GM19463 (cell line): ENCODE data around the gene TMEM176B.
"Not testable (repeated sequence)": the region's sequence is repeated elsewhere in the genome, so short reads cannot be mapped to it uniquely, and the experiment has no call there.

Source experiments
- ATAC-seq: cut with Tn5 transposase; IDR thresholded peaks from one replicate; pipeline ENCODE4 v1.9.1; 2021; ENCODE audit warnings: mild to moderate bottlenecking, moderate library complexity; ENCODE audit not compliant: unreplicated experiment

TMEM176B gene

GRCh38 chr7:150791746-150792452 is 8.3 kb downstream of the TMEM176B start:
- no peak for ATAC-seq

GRCh38 chr7:150791304-150791703 is 8.9 kb downstream of the TMEM176B start:
- ATAC-seq, result no peak

- no peak for ATAC-seq
Observed at GRCh38 chr7:150790416-150791075, 9.6 kb downstream of the TMEM176B start.

- no peak for ATAC-seq
Observed at GRCh38 chr7:150788474-150789269, 11.5 kb downstream of the TMEM176B start.

- peak; percentile 39 for ATAC-seq
Observed at GRCh38 chr7:150787321-150788281, 12.6 kb downstream of the TMEM176B start.

GRCh38 chr7:150784954-150785353 is 15.2 kb downstream of the TMEM176B start:
- ATAC-seq, result no peak

- no peak for ATAC-seq
Observed at GRCh38 chr7:150784120-150784736, 15.9 kb downstream of the TMEM176B start.

- ATAC-seq, result no peak
Observed at GRCh38 chr7:150781961-150782360, 18.2 kb downstream of the TMEM176B start.

- no peak for ATAC-seq
Observed at GRCh38 chr7:150781103-150781502, 19.1 kb downstream of the TMEM176B start.

GRCh38 chr7:150780292-150780691 is 19.9 kb downstream of the TMEM176B start:
- no peak for ATAC-seq

- no peak for ATAC-seq
Observed at GRCh38 chr7:150778738-150779301, 21.3 kb downstream of the TMEM176B start.

GRCh38 chr7:150778014-150778737 is 22.0 kb downstream of the TMEM176B start:
- no peak for ATAC-seq

GRCh38 chr7:150774131-150774530 is 26.0 kb downstream of the TMEM176B start:
- ATAC-seq, result not testable (repeated sequence)

GRCh38 chr7:150769768-150770167 is 30.4 kb downstream of the TMEM176B start:
- ATAC-seq, result no peak

GRCh38 chr7:150766334-150766709 is 33.8 kb downstream of the TMEM176B start:
- ATAC-seq, result no peak

- ATAC-seq, result no peak
Observed at GRCh38 chr7:150759479-150759878, 40.7 kb downstream of the TMEM176B start.

- no peak for ATAC-seq
Observed at GRCh38 chr7:150756858-150757257, 43.3 kb downstream of the TMEM176B start.

GRCh38 chr7:150756166-150756565 is 44.0 kb downstream of the TMEM176B start:
- ATAC-seq, result no peak

- ATAC-seq, result peak; percentile 44
Observed at GRCh38 chr7:150755473-150756099, 44.6 kb downstream of the TMEM176B start.
